Activated CD8-positive, alpha-beta memory T cell treated with anti-CD3 and anti-CD28 coated beads for 36 hours (primary cell): Measurements from ENCODE around the gene SPATS2. TPM values are rescaled to one million over a fixed set of nuclear protein-coding genes. Genes with fewer than 3 reads are reported as not detected.

ENCODE experiments used
- CTCF ChIA-PET: fragments of 350-600 bp; sonication (Branson Sonifier 250); formaldehyde crosslinking; loops from one replicate; lab custom pipeline; 2021; ENCODE audit warnings: antibody characterized with exemption; lab: Charles Lee
- POLR2A ChIA-PET: fragments of 350-600 bp; sonication (Branson Sonifier 250); formaldehyde crosslinking; loops from one replicate; lab custom pipeline; 2021; ENCODE audit warnings: antibody characterized with exemption; lab: Charles Lee
- total RNA-seq, 2 experiments: library from RNA; stranded (reverse); gene quantifications; one replicate each; pipeline ENCODE4 v1.2.3, GENCODE V29; 2021

SPATS2 gene
- total RNA-seq, 2 experiments from 2014 or later = 9.6 to 11.7 TPM

DNA sequence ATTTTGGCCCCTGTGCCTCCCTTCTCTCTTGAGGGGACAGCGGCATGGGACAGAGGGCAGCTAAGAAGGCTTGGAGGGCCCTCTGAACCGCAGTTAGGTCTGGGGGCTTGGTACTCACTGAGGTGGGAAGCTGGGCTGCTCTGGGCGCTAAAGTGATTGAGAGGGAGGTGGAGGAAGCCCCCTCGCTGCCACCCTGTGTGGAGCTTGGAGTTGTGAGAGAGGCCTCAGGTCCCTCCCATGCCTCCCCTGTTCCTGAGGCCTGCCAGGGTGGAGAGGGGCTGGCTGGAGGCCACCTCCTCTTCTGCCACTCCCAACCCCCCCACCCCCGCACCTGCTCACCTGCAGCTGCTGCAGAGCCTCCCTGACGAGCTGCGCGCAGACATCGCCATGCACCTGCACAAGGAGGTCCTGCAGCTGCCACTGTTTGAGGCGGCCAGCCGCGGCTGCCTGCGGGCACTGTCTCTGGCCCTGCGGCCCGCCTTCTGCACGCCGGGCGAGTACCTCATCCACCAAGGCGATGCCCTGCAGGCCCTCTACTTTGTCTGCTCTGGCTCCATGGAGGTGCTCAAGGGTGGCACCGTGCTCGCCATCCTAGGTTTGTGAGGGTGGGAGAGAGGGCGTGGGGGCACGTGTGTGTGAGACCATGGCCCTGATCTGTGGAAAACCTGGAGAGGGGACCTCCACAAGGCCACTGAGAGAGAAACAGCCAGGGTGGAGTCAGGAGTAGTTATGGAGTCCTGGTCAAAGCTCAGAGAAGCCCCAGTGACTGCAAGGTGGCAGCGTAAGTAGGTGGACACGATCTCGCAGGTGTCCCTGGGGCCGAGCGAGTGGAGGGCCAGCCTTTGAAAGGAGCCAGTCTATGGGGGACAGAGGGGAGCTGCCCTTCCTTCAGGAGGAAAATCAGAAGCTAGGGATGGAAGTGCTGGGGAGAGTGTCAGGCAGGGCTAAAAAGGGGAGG, 182.8 kb downstream of the SPATS2 start:
- ChIA-PET POLR2A (no interaction called here), CTCF (interaction anchor here (1.0 kb wide), 1 partner anchor 72 kb away, joined by 3 read pairs; no protein-coding TSS in a partner anchor)

- ChIA-PET CTCF (interaction anchor here (1.0 kb wide), 2 partner anchors 72 kb away, joined by 3 read pairs; no protein-coding TSS in a partner anchor), POLR2A (no interaction called here)
Observed at GRCh38 chr12:49550693-49551252, 183.5 kb downstream of the SPATS2 start.

GRCh38 chr12:49552014-49552413, 184.8 kb downstream of the SPATS2 start:
- ChIA-PET POLR2A (interaction anchor here (0.6 kb wide), 1 partner anchor 185 kb away, joined by 3 read pairs; the partner anchor contains the start of gene SPATS2), CTCF (interaction anchor here (0.6 to 1.0 kb wide), 3 partner anchors 70 to 91 kb away, joined by 3 read pairs; no protein-coding TSS in a partner anchor)

DNA sequence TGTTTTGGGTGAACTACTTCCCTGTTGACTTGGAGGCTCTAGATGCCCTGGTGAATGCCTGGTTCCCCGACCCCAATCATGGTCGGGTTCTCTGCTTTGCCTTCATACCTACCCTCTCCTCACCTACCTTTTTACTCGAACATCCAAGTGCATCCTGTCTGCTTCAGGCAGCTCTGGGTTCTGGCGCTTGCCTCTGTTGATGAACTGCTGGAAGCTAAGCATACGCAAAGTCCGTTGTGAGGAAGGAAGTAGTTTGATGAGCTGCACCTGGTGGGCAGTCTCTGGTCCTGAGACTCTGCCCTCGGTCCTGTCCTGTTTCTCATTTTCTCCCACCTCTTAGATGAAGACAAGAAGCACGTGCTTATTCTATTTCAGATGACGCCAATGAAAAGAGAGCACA, 185.2 kb downstream of the SPATS2 start:
- CTCF ChIA-PET = interaction anchor here (0.6 to 0.7 kb wide), 2 partner anchors 76 to 91 kb away, joined by 3 read pairs; no protein-coding TSS in a partner anchor
- POLR2A ChIA-PET = no interaction called here

DNA sequence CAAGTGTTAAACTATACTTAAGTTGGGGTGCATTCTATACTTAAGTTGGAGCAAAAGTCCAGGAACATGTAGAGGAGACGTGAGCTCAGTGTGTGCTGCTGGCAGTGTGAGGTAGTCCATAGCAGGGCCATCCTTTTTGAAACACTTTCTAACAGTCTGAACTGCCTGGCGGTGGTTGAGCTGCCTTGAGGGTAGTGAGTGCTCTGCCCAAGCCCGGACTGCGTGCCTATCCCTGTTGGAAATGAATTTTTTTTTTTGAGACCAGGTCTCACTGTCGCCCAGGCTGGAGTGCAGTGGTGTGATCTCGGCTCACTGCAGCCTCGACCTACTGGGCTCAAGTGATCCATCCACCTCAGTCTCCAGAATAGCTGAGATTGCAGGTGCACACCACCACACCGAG, 185.6 kb downstream of the SPATS2 start:
- CTCF ChIA-PET = interaction anchor here (0.5 to 1.4 kb wide), 4 partner anchors 39 to 1881 kb away, joined by 3 to 5 read pairs (median 3); no protein-coding TSS in a partner anchor
- POLR2A ChIA-PET = interaction anchor here (0.6 to 1.3 kb wide), 2 partner anchors 15 to 1956 kb away, joined by 3 to 4 read pairs; partner anchors contain the start of gene KCNH3

DNA sequence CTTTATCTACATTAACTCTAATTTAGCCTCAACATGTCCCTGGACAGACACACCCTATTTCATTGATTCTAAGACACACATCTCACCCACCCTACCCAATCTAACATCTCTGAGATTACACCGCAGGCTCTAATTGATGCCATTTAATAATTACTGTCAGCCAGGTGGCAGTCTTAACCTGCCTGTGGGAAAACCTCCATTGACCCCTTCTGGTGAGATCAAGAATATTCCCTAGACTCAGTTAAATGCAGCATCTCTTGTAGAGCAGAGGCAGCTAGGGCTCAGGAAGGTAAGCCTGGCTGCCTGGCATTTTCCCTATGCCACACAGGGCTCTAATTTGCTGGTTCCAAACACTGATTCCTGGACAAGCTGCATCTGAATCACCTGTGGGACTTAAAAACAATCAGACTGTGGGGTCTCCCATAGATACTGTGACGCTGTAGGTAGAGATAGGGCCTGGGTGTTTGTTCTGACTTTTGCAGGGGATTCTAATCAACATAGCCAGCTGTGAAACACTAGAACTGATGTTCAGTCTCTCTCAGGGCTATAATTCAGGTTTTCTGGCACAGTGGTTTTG, 186.3 kb downstream of the SPATS2 start:
- ChIA-PET CTCF (interaction anchor here (0.5 to 1.6 kb wide), 5 partner anchors 8 to 1880 kb away, joined by 3 to 5 read pairs (median 3); no protein-coding TSS in a partner anchor), POLR2A (interaction anchor here (0.6 to 1.3 kb wide), 2 partner anchors 15 to 1956 kb away, joined by 3 to 4 read pairs; partner anchors contain the start of gene KCNH3)

GRCh38 chr12:49554266-49554665, 187.0 kb downstream of the SPATS2 start:
- CTCF ChIA-PET = interaction anchor here (1.4 to 1.6 kb wide), 2 partner anchors 9 to 206 kb away, joined by 3 to 5 read pairs; no protein-coding TSS in a partner anchor
- POLR2A ChIA-PET = no interaction called here

DNA sequence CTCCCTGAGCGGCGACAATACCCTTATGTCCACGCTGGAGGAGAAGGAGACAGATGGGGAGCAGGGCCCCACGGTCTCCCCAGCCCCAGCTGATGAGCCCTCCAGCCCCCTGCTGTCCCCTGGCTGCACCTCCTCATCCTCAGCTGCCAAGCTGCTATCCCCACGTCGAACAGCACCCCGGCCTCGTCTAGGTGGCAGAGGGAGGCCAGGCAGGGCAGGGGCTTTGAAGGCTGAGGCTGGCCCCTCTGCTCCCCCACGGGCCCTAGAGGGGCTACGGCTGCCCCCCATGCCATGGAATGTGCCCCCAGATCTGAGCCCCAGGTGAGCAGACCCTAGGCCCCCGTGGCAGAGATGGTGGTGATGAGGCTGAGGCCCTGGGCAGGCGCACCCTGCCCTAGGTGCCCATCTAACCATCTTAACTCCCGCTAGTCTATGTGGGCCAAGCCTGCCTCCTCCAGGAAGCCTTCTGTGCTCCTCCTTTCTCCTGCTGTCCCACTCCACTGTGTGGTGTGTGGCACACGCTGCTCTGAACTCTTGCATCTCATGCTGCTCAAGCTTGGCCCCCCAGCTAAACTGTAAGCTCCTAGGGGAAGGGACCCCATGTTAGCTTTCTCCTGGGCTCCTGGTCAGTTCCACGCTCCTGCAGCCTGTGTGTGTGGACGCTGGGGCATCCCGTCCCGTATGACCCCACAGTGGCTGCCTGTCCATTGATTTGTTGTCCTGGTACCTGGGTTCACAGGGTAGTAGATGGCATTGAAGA, 188.5 kb downstream of the SPATS2 start:
- POLR2A ChIA-PET = interaction anchor here (0.6 kb wide), 1 partner anchor 13 kb away, joined by 3 read pairs; no protein-coding TSS in a partner anchor
- CTCF ChIA-PET = interaction anchor here (1.3 to 1.6 kb wide), 2 partner anchors 11 to 15 kb away, joined by 3 read pairs; no protein-coding TSS in a partner anchor

DNA sequence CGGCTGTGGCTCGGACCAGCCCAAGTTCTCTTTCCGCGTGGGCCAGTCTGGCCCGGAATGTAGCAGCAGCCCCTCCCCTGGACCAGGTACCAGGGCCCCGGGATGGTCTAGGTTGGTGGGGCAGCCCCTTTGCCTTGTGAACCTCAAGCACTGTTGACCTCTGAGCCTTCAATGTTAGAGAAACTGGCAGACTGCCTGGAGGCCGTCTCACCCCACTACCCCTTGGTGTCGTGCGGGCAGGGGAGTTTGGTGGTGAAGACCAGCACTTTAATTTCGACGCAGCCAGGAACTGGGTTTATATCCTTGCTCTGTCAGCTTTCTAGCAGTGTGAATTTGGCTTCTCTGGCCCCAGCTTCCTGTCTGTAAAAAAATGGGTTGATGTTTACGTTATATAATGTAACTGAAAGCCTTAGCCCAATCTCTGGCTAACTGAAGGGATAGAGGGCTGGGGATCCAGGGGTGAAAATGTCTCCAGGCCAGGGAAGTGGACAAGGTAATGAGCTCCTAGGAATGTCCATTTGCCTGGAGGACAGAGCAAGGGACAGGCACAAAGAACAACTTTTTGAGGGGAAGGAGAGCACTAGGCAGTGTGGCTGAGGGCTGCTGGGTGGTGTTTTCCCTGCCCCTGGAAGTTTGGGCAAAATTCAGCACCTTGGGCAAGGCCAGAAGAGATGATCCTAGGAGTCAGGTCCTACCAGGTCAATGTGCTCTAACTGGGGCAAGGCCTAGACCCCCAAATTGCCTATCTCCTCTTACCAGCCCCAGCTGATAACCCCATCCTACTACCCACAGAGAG, 189.3 kb downstream of the SPATS2 start:
- ChIA-PET POLR2A (no interaction called here), CTCF (interaction anchor here (1.3 to 1.6 kb wide), 2 partner anchors 11 to 14 kb away, joined by 3 read pairs; no protein-coding TSS in a partner anchor)

DNA sequence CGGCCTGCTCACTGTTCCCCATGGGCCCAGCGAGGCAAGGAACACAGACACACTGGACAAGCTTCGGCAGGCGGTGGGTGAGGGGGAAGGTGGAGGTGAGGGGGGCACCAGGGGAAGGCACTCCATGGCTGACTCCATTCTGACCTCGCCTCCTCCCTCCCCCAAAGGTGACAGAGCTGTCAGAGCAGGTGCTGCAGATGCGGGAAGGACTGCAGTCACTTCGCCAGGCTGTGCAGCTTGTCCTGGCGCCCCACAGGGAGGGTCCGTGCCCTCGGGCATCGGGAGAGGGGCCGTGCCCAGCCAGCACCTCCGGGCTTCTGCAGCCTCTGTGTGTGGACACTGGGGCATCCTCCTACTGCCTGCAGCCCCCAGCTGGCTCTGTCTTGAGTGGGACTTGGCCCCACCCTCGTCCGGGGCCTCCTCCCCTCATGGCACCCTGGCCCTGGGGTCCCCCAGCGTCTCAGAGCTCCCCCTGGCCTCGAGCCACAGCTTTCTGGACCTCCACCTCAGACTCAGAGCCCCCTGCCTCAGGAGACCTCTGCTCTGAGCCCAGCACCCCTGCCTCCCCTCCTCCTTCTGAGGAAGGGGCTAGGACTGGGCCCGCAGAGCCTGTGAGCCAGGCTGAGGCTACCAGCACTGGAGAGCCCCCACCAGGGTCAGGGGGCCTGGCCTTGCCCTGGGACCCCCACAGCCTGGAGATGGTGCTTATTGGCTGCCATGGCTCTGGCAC, 190.1 kb downstream of the SPATS2 start:
- ChIA-PET CTCF (interaction anchor here (1.3 to 1.6 kb wide), 3 partner anchors 10 to 388 kb away, joined by 3 read pairs; no protein-coding TSS in a partner anchor), POLR2A (no interaction called here)

DNA sequence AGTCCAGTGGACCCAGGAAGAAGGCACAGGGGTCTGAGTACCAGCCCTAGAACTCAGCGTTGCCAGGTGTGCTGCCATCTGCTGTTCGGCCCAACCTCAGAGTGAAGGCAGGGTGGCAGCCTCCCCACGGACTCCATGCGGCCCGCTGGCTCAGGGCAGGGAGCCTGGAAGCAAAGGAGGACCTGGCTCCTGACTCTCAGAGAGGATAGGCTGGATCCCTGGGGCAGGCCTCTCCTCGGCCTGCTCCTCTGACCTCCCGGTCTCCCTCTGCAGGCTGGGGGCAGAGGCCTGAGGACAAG, 190.6 kb downstream of the SPATS2 start:
- POLR2A ChIA-PET = no interaction called here
- CTCF ChIA-PET = interaction anchor here (0.9 to 1.4 kb wide), 2 partner anchors 65 to 388 kb away, joined by 3 read pairs; no protein-coding TSS in a partner anchor

- POLR2A ChIA-PET = no interaction called here
- CTCF ChIA-PET = interaction anchor here (0.9 to 1.4 kb wide), 2 partner anchors 64 to 387 kb away, joined by 3 read pairs; no protein-coding TSS in a partner anchor
Observed at GRCh38 chr12:49558526-49558925, 191.3 kb downstream of the SPATS2 start.

DNA sequence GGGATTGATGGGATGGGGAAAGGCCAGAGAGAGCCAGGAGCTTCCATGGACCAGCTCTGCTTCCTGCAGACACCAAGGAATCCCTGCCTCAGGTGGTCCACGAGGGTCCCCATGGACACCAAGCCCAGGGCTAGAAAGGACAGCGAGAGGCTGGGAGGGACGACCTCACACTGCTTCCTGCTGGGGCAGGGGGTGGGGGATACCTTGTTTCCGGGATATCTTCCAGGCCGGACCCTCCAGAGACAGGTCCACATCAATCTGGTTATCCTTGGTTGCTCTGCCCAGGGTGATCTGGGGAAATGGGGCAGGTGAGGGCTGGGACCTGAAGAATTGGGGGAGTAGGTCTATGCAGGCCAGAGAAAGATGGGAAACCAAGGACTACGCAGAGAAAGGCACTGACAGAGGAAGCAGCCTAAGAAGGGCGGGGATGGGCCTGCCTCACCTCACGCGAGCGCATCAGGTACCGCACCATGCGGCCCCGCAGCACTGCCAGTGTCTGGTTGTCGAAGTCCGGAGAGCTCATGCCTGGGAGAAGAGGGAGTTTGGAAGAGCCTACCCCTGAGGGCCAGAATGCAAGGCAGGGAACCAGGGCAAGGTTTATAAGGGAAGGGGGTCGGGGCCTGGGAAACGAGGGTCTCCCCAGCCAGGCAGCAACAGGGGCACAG, 191.9 kb downstream of the SPATS2 start:
- CTCF ChIA-PET = no interaction called here
- POLR2A ChIA-PET = no interaction called here

GRCh38 chr12:49560695-49561094, 193.4 kb downstream of the SPATS2 start:
- ChIA-PET CTCF (no interaction called here), POLR2A (no interaction called here)

DNA sequence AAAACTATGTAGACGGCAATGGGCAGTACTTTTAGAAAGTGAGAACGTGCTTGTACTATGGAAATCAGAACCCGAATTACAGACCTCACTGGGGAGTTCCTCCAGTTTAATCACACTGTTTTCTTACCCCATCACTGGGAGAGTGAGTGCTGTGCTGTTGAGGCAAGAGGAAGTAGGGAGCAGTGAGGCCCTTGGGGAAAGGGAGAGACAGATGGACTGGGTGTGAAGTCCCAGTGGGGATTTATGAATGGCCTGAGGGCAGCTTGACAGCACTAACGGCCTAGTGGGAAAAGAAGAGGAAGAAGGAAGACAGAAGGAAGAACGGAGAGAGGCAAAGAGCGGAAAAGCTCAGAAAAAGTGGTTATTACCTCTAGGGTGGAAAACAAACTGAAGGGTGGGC, 195.0 kb downstream of the SPATS2 start:
- ChIA-PET CTCF (interaction anchor here (0.6 kb wide), 2 partner anchors 25 to 456 kb away, joined by 3 to 4 read pairs; no protein-coding TSS in a partner anchor), POLR2A (no interaction called here)

DNA sequence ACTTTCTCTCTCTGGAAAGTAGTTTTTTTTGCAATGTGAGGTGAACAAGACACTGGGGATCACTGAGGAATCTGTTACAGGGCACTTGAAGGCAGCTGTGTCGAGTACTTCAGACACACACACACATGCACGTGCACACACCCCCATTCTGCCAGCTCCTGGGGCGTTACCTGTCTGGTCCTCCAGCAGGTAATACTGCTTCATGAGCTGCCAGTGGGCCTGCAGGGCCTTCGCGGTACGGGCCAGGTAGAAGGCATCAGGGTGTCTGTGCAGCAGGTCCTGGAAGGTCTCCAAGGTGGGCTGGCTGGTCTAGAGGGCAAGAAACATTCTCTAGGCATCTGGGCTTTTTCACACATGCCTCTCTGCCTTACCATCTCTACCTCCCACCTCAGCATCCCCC, 195.6 kb downstream of the SPATS2 start:
- CTCF ChIA-PET = no interaction called here
- POLR2A ChIA-PET = no interaction called here
